Inferior parietal cortex (tissue), 1 donor: ENCODE data around the gene HEATR3.

Experiments
- DNase-seq: peaks from one replicate; pipeline ENCODE4 v3.0.0-alpha.2; 2016; ENCODE audit errors: extremely low spot score

Gene HEATR3

GRCh38 chr16:50056226-50056625 is 9.5 kb upstream of the HEATR3 start:
- no peak for DNase-seq

- no peak for DNase-seq
These were observed 7.5 kb upstream of the HEATR3 start for GRCh38 chr16:50058091-50058771.

- DNase-seq, result no peak
These were observed 6.7 kb upstream of the HEATR3 start for GRCh38 chr16:50059111-50059510.

- DNase-seq, result no peak
These were observed 6.1 kb upstream of the HEATR3 start for GRCh38 chr16:50059669-50060068.

- no peak for DNase-seq
These were observed 4.4 kb upstream of the HEATR3 start for GRCh38 chr16:50061326-50061725.

GRCh38 chr16:50065241-50065623 is 538 bp upstream of the HEATR3 start:
- no peak for DNase-seq

GRCh38 chr16:50066482-50067289 is 916 bp downstream of the HEATR3 start:
- no peak for DNase-seq

- no peak for DNase-seq
These were observed 1.6 kb downstream of the HEATR3 start for GRCh38 chr16:50067290-50067853.

- no peak for DNase-seq
These were observed 2.8 kb downstream of the HEATR3 start for GRCh38 chr16:50068550-50068949.

- no peak for DNase-seq
These were observed 3.3 kb downstream of the HEATR3 start for GRCh38 chr16:50069060-50069459.

- no peak for DNase-seq
These were observed 5.4 kb downstream of the HEATR3 start for GRCh38 chr16:50071075-50071671.

- DNase-seq, result no peak
These were observed 7.0 kb downstream of the HEATR3 start for GRCh38 chr16:50072730-50073129.

- DNase-seq, result no peak
These were observed 13.8 kb downstream of the HEATR3 start for GRCh38 chr16:50079397-50080140.

GRCh38 chr16:50081428-50082018 is 15.8 kb downstream of the HEATR3 start:
- no peak for DNase-seq

GRCh38 chr16:50083996-50084395 is 18.2 kb downstream of the HEATR3 start:
- no peak for DNase-seq

- no peak for DNase-seq
These were observed 20.4 kb downstream of the HEATR3 start for GRCh38 chr16:50086176-50086575.

GRCh38 chr16:50088302-50088701 is 22.5 kb downstream of the HEATR3 start:
- no peak for DNase-seq

- DNase-seq, result no peak
These were observed 27.1 kb downstream of the HEATR3 start for GRCh38 chr16:50092891-50093290.

- no peak for DNase-seq
These were observed 28.1 kb downstream of the HEATR3 start for GRCh38 chr16:50093607-50094539.

GRCh38 chr16:50096791-50097190 is 31.0 kb downstream of the HEATR3 start:
- no peak for DNase-seq
